Heart left ventricle (tissue), 16 donors: ENCODE data around the gene KDM4E. TPM values are rescaled to one million over a fixed set of nuclear protein-coding genes. Genes with fewer than 3 reads are reported as not detected.
A peak's percentile ranks its signal among the peaks of the same experiment; 100 is the strongest.

ENCODE experiments used
- ATAC-seq, 4 donors: fragments of 200-7000 bp; cut with Tn5 transposase; one replicate each; pipeline ENCODE4 v1.9.1; 2020 to 2022; ENCODE audit warnings: moderate library complexity in 4 of 4, mild to moderate bottlenecking in 3 of 4, moderate number of reproducible peaks in 1 of 4
- DNase-seq, 5 donors: peaks; one replicate each; pipeline ENCODE4 v3.0.0-alpha.2; 2020
- H3K27ac ChIP-seq, 12 donors: fragments of 200-600 bp; sonication (generic) in 4 of 12; one replicate each; pipeline versions ENCODE4 v1.5.0 to v1.8.0; 2016 to 2022; ENCODE audit warnings: mild to moderate bottlenecking in 2 of 12
- H3K27me3 ChIP-seq, 9 donors: fragments of 200-600 bp; sonication (generic) in 2 of 9; one replicate each; pipeline versions ENCODE4 v1.5.1 to v1.8.0; 2016 to 2022; ENCODE audit warnings: mild to moderate bottlenecking in 3 of 9
- H3K36me3 ChIP-seq, 9 donors: fragments of 200-600 bp; sonication (generic) in 2 of 9; one replicate each; pipeline versions ENCODE4 v1.5.0 to v1.8.0; 2018 to 2022; ENCODE audit warnings: mild to moderate bottlenecking in 2 of 9
- H3K4me1 ChIP-seq, 12 donors: fragments of 200-600 bp; sonication (generic) in 4 of 12; one replicate each; pipeline versions ENCODE4 v1.5.0 to v1.8.0; 2016 to 2022; ENCODE audit warnings: mild to moderate bottlenecking in 3 of 12
- H3K4me3 ChIP-seq, 12 donors: fragments of 200-600 bp; sonication (generic) in 4 of 12; one replicate each; pipeline versions ENCODE4 v1.5.0 to v1.8.0; 2017 to 2022; ENCODE audit warnings: mild to moderate bottlenecking in 9 of 12, moderate library complexity in 4 of 12
- H3K9me3 ChIP-seq, 12 donors: fragments of 200-600 bp; sonication (generic) in 4 of 12; one replicate each; pipeline versions ENCODE4 v1.5.0 to v1.8.0; 2016 to 2022; ENCODE audit warnings: mild to moderate bottlenecking in 1 of 12
- POLR2A ChIP-seq, 2 donors: fragments of 450-650 bp; IDR thresholded peaks; one replicate each; pipeline ENCODE4 v1.6.1; 2017; ENCODE audit warnings: antibody characterized with exemption in 2 of 2, mild to moderate bottlenecking in 2 of 2, moderate library complexity in 2 of 2
- WGBS, 4 donors: extraction: QIAGEN DNeasy Blood & Tissue Kit in 2 of 4; methylation state at CpG; one replicate each; pipeline versions ENCODE4 v1.1.5 to v1.1.7; 2013 to 2018; 5-methylcytosine and 5-hydroxymethylcytosine counted together
- intact Hi-C, 10 donors: fragments of 100-400 bp; cut with DNase I; formaldehyde crosslinking; loops; one replicate each; pipeline versions ENCODE4 v1.11.1 to v1.14.2; 2022
- polyA plus RNA-seq, 2 donors: library from polyadenylated mRNA; stranded (reverse); fragments of 200-250 nt; gene quantifications; one replicate each; pipeline ENCODE4 v1.2.3, GENCODE V29; 2013
- total RNA-seq, 9 donors: library from RNA; depleted of rRNA in 2 of 9; stranded (reverse); fragments of >200 nt in 2 of 9; fragmentation: NEBNext Ultra II Directional in 3 of 9; extraction: Animal tissue kit (Norgen Biotek cat#: 25700) in 3 of 9; gene quantifications; one replicate each; pipeline versions ENCODE4 v1.1.0 to v1.2.4, GENCODE V29; 2016 to 2023
- TF ChIP-seq, protein P1 (sequence below), 12 donors: fragments of 200-600 bp; sonication (generic) in 4 of 12; IDR thresholded peaks; one replicate each; pipeline versions ENCODE4 v1.5.0 to v1.8.0; 2018 to 2022; ENCODE audit warnings: antibody characterized with exemption in 12 of 12, mild to moderate bottlenecking in 5 of 12
- donor health status: ischemic (EF 13 %, LVEDD 7.1; RV severe dilation, severe dysfunction).
- donor health status: healthy with polysubstance abuse.
- donor health status: DM: no; HTN: yes; CAD: no.
- donor health status: DM: no; HTN: no; CAD: no.
- donor health status: ischemic (EF 25% LVEDD 6.9; RV normal size, moderate dysfunction).
- donor health status: ischemic (EF 25% LVEDD 5.7; RV mildly dilated, moderate dysfunction).
- donor health status: healthy.
- donor health status: DM: yes; HTN: yes; CAD: no.
- donor health status: ischemic (EF 35%, LVEDD 5.7; RV mildly dilated, moderate dysfunction).
- donor health status: nonischemic (EF 11% LVEDD 7.7; RV severe dilation, severe dysfunction).
- donor health status: DM: yes; HTN: yes; CAD: no.
- donor health status: PGD.
- donor health status: ischemic (EF 29% LVEDD 5.4; RV normal size, mild dysfunction).
- donor health status: nonischemic (EF 23%, LVEDD 6.1; RV moderate dilation, normal function).

Gene KDM4E
- total and polyA plus RNA-seq, 11 donors = not detected

DNA sequence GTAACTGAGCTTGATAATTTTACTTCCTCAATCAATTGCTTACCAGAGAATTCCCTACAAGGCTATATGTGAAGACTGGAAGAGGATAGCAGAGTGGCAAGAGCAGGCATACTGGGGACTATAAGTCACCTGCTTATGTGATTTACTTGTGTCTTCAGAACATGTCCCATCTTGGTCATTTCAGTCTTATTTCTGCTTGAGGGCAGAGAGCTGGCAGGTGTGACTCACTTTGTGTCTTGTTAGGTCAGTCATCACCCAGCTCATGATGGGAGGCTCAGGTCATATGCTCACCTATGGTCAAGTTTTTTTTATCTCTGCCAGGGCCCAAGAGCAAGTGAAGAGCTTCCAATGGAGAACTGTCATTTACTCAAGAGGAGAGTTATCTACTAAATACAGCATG is 47.9 kb downstream of the KDM4E start:
- Histone ChIP-seq H3K4me3 (no peak overlapping the region), H3K27me3 (no peaks in the 10 kb centered on the region), H3K4me1 (peaks cover 3 to 46% (median 23%) of the 10 kb centered on the region in 12 donors), H3K9me3 (no peaks in the 10 kb centered on the region), H3K27ac (no peak overlapping the region), H3K36me3 (peaks cover 0 to 8% (median 0%) of the 10 kb centered on the region in 9 donors)
- intact Hi-C loops = loop anchor here in 3 of 10 donors (5.0 to 10.0 kb wide), 3 partner anchors 69 to 694 kb away; no protein-coding TSS in a partner anchor
- DNase-seq = no peak
- TF ChIP-seq, protein P1, sequence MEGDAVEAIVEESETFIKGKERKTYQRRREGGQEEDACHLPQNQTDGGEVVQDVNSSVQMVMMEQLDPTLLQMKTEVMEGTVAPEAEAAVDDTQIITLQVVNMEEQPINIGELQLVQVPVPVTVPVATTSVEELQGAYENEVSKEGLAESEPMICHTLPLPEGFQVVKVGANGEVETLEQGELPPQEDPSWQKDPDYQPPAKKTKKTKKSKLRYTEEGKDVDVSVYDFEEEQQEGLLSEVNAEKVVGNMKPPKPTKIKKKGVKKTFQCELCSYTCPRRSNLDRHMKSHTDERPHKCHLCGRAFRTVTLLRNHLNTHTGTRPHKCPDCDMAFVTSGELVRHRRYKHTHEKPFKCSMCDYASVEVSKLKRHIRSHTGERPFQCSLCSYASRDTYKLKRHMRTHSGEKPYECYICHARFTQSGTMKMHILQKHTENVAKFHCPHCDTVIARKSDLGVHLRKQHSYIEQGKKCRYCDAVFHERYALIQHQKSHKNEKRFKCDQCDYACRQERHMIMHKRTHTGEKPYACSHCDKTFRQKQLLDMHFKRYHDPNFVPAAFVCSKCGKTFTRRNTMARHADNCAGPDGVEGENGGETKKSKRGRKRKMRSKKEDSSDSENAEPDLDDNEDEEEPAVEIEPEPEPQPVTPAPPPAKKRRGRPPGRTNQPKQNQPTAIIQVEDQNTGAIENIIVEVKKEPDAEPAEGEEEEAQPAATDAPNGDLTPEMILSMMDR (IDR thresholded peaks at IDR 0.05) = no peak
- no peak for TF ChIP-seq POLR2A (IDR thresholded peaks at IDR 0.05)
- ATAC-seq = no peak

DNA sequence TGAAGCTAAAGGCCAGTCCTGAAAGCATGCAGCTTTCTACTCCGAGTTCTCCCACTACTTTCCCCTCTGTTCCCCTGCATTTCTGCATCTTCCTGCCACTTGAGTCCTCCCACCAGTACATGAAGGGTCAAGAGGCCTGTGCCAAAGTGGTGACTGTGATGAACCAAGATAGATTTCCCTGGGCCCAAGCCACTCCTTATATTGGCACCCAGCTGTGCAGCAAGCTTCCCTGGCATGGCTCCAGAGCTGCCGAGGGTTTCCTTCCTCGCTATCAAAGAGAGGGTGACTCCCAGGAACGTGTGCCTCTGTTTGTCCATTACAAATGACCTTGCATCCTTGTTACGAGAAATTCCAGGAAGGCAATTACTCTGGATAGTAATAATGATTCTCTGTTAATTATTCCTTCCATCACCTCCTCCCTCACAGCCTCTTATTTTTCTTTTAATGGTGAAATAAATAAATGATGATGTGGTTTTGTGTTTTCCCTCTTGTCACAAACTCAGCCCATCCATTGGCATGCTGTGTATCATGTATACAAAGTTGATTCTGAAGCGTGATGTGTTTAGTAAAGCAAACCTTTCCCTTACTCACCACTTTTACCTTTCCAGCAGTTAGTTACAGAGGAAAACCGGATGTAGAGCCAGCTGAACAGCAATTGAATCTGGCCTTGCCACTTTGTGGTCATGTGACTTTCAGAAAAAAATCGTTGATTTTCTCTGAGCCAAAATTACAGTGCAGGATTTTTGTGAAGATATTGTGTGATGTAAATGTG is 49.9 kb downstream of the KDM4E start:
- Histone ChIP-seq H3K4me1 (peaks cover 0 to 32% (median 12%) of the 10 kb centered on the region in 12 donors), H3K36me3 (peaks cover 0 to 8% (median 0%) of the 10 kb centered on the region in 9 donors), H3K27ac (peak overlapping the region in 7 of 12 donors; percentile 2 to 56 (median 20)), H3K9me3 (no peaks in the 10 kb centered on the region), H3K4me3 (no peak overlapping the region), H3K27me3 (no peaks in the 10 kb centered on the region)
- TF ChIP-seq, protein P1 (IDR thresholded peaks at IDR 0.05) = no peak
- no peak for TF ChIP-seq POLR2A (IDR thresholded peaks at IDR 0.05)
- DNase-seq (peak; percentile 75 to 88 (median 82)), ATAC-seq (peak; percentile 95 to 98 (median 96))
- intact Hi-C loops = loop anchor here in 4 of 10 donors (2.0 to 10.0 kb wide), 4 partner anchors 14 to 692 kb away; partner anchors contain the start of gene ENDOD1 (in 1 of the 4)
- 24 to 33% (median 28%) methylated on average over 8 of the region's 8 CpGs for WGBS, 4 donors

DNA sequence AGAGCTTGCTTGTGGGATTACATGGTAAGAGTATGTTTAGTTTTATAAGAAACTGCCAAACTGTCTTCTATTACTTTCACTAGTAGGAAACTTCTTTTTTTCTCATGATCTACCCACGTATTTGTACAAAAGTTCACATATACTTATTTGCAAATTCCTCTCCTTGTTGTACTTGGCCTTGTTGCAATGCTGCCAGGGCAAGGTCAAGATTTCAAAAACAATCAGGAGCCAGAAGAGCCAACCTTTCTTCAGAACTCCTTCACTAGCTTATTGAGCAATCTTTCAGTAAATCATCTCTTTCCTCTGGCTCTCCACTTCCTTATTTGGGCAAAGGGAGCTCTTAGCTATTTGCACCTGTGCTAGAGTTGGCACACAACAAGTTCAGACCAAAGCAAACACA is 51.4 kb downstream of the KDM4E start:
- WGBS, 4 donors = 49 to 63% (median 55%) methylated on average over 1 of the region's 1 CpG
- TF ChIP-seq, protein P1 (IDR thresholded peaks at IDR 0.05) = no peak
- no peak for TF ChIP-seq POLR2A (IDR thresholded peaks at IDR 0.05)
- intact Hi-C loops = loop anchor here in 1 of 10 donors (10.0 kb wide), 1 partner anchor 688 kb away; no protein-coding TSS in a partner anchor
- ATAC-seq = no peak
- peak overlapping the region in 1 of 12 donors; percentile 11 for H3K27ac ChIP-seq
- no peak overlapping the region for H3K4me3 ChIP-seq
- peaks cover 0 to 5% (median 0%) of the 10 kb centered on the region in 9 donors for H3K36me3 ChIP-seq
- peaks cover 0 to 40% (median 13%) of the 10 kb centered on the region in 12 donors for H3K4me1 ChIP-seq
- no peak for DNase-seq
- H3K9me3 ChIP-seq = no peaks in the 10 kb centered on the region
- H3K27me3 ChIP-seq = no peaks in the 10 kb centered on the region

DNA sequence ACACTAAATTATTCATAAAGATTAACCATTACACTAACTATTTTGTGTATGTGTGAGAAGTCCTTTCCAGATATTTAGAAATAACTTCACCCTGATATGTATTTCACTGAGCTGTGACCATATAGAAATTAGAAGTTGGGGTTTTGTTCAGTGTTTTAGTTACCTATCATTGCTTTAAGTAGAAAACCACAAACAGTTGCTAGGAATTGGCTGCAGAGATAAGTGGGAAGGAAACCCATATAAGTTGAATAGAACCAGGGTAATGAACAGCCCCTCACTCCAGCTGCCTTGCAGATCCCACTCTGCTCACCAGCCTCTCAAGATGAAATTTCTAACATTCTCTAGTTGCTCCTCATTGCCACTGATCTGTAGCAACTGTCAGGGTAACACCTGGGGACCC is 51.9 kb downstream of the KDM4E start:
- intact Hi-C loops = loop anchor here in 1 of 10 donors (10.0 kb wide), 1 partner anchor 688 kb away; no protein-coding TSS in a partner anchor
- Histone ChIP-seq H3K9me3 (no peaks in the 10 kb centered on the region), H3K4me1 (peaks cover 0 to 46% (median 15%) of the 10 kb centered on the region in 12 donors), H3K36me3 (no peaks in the 10 kb centered on the region), H3K27ac (no peak overlapping the region), H3K4me3 (no peak overlapping the region), H3K27me3 (no peaks in the 10 kb centered on the region)
- DNase-seq = no peak
- TF ChIP-seq, protein P1 (IDR thresholded peaks at IDR 0.05) = no peak
- TF ChIP-seq POLR2A (IDR thresholded peaks at IDR 0.05) = no peak
- no peak for ATAC-seq
